ENCODE measurements around the gene BIN1. TPM values are rescaled to one million over a fixed set of nuclear protein-coding genes. Genes with fewer than 3 reads are reported as not detected.

BIN1 gene
- total RNA-seq (2014; rRNA removed; shearing (Covaris generic)), result 87.6 and 90.4 TPM in 2 replicates

GRCh38 chr2:127106991-127107621, at the start of gene BIN1:
BIN1 (minus strand) TSS chr2:127107154; CDS start chr2:127106943, 211 bp downstream.
- DNase-seq, result peak; percentile 87 to 89
- H3K36me3 ChIP-seq, result no peaks in the 10 kb centered on the region
- H3K9me3 ChIP-seq (replicated peaks), result no peaks in the 10 kb centered on the region
- H3K27me3 ChIP-seq, result no peaks in the 10 kb centered on the region
- peak within 1 kb of the TSS; percentile 72 for H3K27ac ChIP-seq
- peak within 1 kb of the TSS; percentile 72 for H3K4me3 ChIP-seq
- H3K4me1 ChIP-seq, result peaks cover 41% of the 10 kb centered on the region

- no peak overlapping the region for H3K27ac ChIP-seq
- no peaks in the 10 kb centered on the region; the same call in 1 of the 2 replicates for H3K9me3 ChIP-seq (replicated peaks)
- peaks cover 8% of the 10 kb centered on the region for H3K4me1 ChIP-seq
- H3K4me3 ChIP-seq, result no peak overlapping the region
- DNase-seq, result no peak
- no peaks in the 10 kb centered on the region; the same call in 1 of the 2 replicates for H3K27me3 ChIP-seq
- H3K36me3 ChIP-seq, result no peaks in the 10 kb centered on the region
Measured at GRCh38 chr2:127155947-127156346, 49.0 kb upstream of the BIN1 start.

GRCh38 chr2:127155028-127155581, 48.2 kb upstream of the BIN1 start:
- peaks cover 8% of the 10 kb centered on the region for H3K4me1 ChIP-seq
- no peak overlapping the region for H3K4me3 ChIP-seq
- no peak for DNase-seq
- H3K27ac ChIP-seq, result no peak overlapping the region
- H3K27me3 ChIP-seq, result no peaks in the 10 kb centered on the region; the same call in 1 of the 2 replicates
- no peaks in the 10 kb centered on the region; the same call in 1 of the 2 replicates for H3K9me3 ChIP-seq (replicated peaks)
- no peaks in the 10 kb centered on the region for H3K36me3 ChIP-seq

GRCh38 chr2:127154396-127154795, 47.4 kb upstream of the BIN1 start:
- DNase-seq, result no peak
- H3K4me3 ChIP-seq, result no peak overlapping the region
- no peaks in the 10 kb centered on the region; the same call in 1 of the 2 replicates for H3K9me3 ChIP-seq (replicated peaks)
- peaks cover 8% of the 10 kb centered on the region for H3K4me1 ChIP-seq
- H3K27me3 ChIP-seq, result no peaks in the 10 kb centered on the region; the same call in 1 of the 2 replicates
- no peaks in the 10 kb centered on the region for H3K36me3 ChIP-seq
- H3K27ac ChIP-seq, result no peak overlapping the region

GRCh38 chr2:127153691-127154158, 46.8 kb upstream of the BIN1 start:
- Histone ChIP-seq H3K4me1 (peaks cover 8% of the 10 kb centered on the region), H3K9me3 (replicated peaks) (no peaks in the 10 kb centered on the region; the same call in 1 of the 2 replicates), H3K4me3 (no peak overlapping the region), H3K27me3 (no peaks in the 10 kb centered on the region), H3K27ac (no peak overlapping the region), H3K36me3 (no peaks in the 10 kb centered on the region)
- DNase-seq, result no peak

GRCh38 chr2:127150996-127151395, 44.0 kb upstream of the BIN1 start:
- Histone ChIP-seq H3K36me3 (no peaks in the 10 kb centered on the region), H3K27me3 (no peaks in the 10 kb centered on the region), H3K4me1 (peaks cover 5% of the 10 kb centered on the region; the same call in 1 of the 2 replicates), H3K9me3 (replicated peaks) (no peaks in the 10 kb centered on the region; the same call in 1 of the 2 replicates), H3K4me3 (no peak overlapping the region), H3K27ac (no peak overlapping the region)
- no peak for DNase-seq

GRCh38 chr2:127149384-127149783, 42.4 kb upstream of the BIN1 start:
- Histone ChIP-seq H3K36me3 (no peaks in the 10 kb centered on the region), H3K4me3 (no peak overlapping the region), H3K4me1 (peaks cover 5% of the 10 kb centered on the region; the same call in 1 of the 2 replicates), H3K27ac (no peak overlapping the region), H3K27me3 (no peaks in the 10 kb centered on the region), H3K9me3 (replicated peaks) (no peaks in the 10 kb centered on the region; the same call in 1 of the 2 replicates)
- DNase-seq, result no peak

GRCh38 chr2:127146820-127147502, 40.0 kb upstream of the BIN1 start:
- H3K36me3 ChIP-seq, result no peaks in the 10 kb centered on the region
- no peak overlapping the region for H3K27ac ChIP-seq
- peak; percentile 29 to 54 for DNase-seq
- peaks cover 5% of the 10 kb centered on the region; the same call in 1 of the 2 replicates for H3K4me1 ChIP-seq
- H3K27me3 ChIP-seq, result no peaks in the 10 kb centered on the region
- peak overlapping the region; percentile 1; the same call in 1 of the 2 replicates for H3K4me3 ChIP-seq
- no peaks in the 10 kb centered on the region; the same call in 1 of the 2 replicates for H3K9me3 ChIP-seq (replicated peaks)

GRCh38 chr2:127146071-127146725, 39.2 kb upstream of the BIN1 start:
- Histone ChIP-seq H3K4me3 (no peak overlapping the region), H3K9me3 (replicated peaks) (no peaks in the 10 kb centered on the region; the same call in 1 of the 2 replicates), H3K27me3 (no peaks in the 10 kb centered on the region), H3K27ac (no peak overlapping the region), H3K36me3 (no peaks in the 10 kb centered on the region), H3K4me1 (peaks cover 5% of the 10 kb centered on the region; the same call in 1 of the 2 replicates)
- DNase-seq, result no peak

- peak in 1 of 2 experiments; percentile 50 for DNase-seq
- Histone ChIP-seq H3K27ac (no peak overlapping the region), H3K4me1 (peaks cover 5% of the 10 kb centered on the region; the same call in 1 of the 2 replicates), H3K4me3 (no peak overlapping the region), H3K9me3 (replicated peaks) (no peaks in the 10 kb centered on the region), H3K27me3 (no peaks in the 10 kb centered on the region), H3K36me3 (no peaks in the 10 kb centered on the region)
Measured at GRCh38 chr2:127145280-127145895, 38.4 kb upstream of the BIN1 start.

GRCh38 chr2:127143841-127144782, 37.2 kb upstream of the BIN1 start:
- no peak overlapping the region for H3K4me3 ChIP-seq
- DNase-seq, result no peak
- no peaks in the 10 kb centered on the region for H3K36me3 ChIP-seq
- H3K9me3 ChIP-seq (replicated peaks), result no peaks in the 10 kb centered on the region
- 0 out of 2 replicates have a peak, but pooled peaks cover 2% of the 10 kb centered on the region for H3K27me3 ChIP-seq
- no peak overlapping the region for H3K27ac ChIP-seq
- H3K4me1 ChIP-seq, result peaks cover 5% of the 10 kb centered on the region; the same call in 1 of the 2 replicates

GRCh38 chr2:127142663-127143630, 36.0 kb upstream of the BIN1 start:
- 0 out of 2 replicates have a peak, but pooled peaks cover 2% of the 10 kb centered on the region for H3K27me3 ChIP-seq
- H3K4me3 ChIP-seq, result no peak overlapping the region
- peaks cover 5% of the 10 kb centered on the region; the same call in 1 of the 2 replicates for H3K4me1 ChIP-seq
- H3K27ac ChIP-seq, result no peak overlapping the region
- no peak for DNase-seq
- no peaks in the 10 kb centered on the region for H3K36me3 ChIP-seq
- H3K9me3 ChIP-seq (replicated peaks), result no peaks in the 10 kb centered on the region
